ENCODE results near the gene PDCD4. TPM values are rescaled to one million over a fixed set of nuclear protein-coding genes. Genes with fewer than 3 reads are reported as not detected.
A peak's percentile ranks its signal among the peaks of the same experiment; 100 is the strongest.

Gene PDCD4
- polyA plus RNA-seq, 3 donors: 186 to 250 (median 231) TPM

DNA sequence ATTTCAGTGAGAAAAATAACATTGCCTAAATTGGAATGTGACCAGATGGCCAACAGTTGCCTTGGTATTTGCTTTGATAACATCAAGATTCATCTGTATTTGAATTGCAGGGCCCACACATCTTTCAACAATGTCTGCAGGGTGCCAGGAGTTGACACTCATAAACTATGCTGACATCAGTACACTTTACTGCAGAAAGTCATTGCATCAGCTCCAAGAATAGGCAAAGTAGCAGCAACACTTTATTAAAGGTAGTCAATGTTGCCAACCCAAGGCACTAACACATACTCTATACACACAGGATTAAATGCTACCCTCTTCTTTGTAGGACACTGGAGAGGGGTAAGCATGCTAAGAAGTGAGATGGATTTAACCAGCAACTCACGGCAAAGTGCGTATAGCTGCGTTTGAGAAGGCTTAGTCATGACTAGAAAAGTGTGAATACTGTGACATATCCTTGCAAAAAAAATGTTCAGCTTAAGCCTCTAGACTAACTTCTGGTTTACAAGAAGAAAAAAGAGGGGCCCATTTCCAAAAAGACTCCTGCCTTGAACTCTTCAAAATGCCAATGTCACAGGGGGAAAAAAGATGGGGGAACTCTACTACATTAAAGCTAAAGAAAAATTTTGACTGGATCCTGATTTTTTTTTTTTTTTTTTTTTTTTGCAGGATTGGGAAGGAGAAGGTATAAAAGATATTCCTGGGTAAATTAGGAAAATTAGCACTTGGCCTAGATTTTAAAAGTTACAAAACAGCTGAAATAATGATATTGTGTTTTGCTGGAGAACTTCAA lies 45.0 kb downstream of the PDCD4 start:
- no peak for DNase-seq

DNA sequence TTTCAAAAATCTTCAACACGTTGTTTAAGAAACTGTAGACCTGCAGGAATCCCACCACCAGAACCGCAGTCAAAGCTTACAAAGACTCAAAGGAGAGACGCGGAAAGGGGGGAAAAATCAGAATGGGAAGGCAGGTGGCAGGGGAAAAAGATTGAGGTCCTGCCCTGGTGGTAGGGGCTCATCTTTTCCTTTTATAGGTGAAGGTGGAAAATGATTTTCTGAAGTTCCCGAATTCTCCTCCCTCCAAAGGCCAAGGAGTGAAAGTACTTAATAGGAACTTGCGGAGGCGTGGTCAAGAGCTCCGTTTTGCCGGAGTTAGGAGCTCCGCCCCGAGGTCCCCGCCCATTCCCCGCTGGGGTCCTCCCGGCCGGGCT lies 46.5 kb downstream of the PDCD4 start:
- peak; percentile 96 for DNase-seq

DNA sequence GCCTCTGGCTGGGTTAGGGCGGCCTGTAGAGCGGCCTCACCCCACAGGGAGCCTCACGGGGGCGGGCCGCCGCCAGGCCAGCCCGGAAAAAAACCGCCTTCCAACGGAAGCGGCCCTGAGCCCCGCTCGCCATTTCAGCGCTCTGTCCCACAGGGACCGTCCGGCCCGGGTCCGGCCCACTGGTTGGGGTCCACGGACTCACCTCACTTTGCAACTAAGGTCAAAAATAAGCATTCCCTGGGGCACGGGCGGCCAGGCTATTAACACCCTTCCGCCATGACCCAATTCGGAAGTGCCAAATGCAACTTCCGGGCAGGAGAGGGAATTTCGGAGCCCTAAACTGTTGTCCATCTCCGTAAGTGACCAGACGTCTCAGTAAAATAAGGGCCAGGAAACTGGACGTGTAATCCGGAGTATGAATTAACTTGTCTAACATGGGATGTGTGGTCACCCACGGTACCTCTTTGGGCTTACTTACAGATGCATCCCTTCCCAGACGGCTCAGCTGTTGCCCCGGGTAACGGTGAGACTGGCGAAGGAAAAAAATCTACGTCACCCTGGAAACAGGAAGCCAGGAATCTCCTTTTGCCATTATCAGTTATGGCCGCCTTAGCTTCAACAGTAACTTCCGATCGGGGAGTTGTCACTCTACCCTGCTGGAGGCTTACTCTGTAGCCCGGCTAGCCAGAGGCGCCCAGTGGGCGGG lies 47.1 kb downstream of the PDCD4 start, which contains the start of gene BBIP1:
Gene BBIP1, minus strand, starts transcription at position 538 of the 706 bp plus-strand sequence. CDS start 1,023 bp downstream, outside the sequence.
- peak; percentile 100 for DNase-seq

DNA sequence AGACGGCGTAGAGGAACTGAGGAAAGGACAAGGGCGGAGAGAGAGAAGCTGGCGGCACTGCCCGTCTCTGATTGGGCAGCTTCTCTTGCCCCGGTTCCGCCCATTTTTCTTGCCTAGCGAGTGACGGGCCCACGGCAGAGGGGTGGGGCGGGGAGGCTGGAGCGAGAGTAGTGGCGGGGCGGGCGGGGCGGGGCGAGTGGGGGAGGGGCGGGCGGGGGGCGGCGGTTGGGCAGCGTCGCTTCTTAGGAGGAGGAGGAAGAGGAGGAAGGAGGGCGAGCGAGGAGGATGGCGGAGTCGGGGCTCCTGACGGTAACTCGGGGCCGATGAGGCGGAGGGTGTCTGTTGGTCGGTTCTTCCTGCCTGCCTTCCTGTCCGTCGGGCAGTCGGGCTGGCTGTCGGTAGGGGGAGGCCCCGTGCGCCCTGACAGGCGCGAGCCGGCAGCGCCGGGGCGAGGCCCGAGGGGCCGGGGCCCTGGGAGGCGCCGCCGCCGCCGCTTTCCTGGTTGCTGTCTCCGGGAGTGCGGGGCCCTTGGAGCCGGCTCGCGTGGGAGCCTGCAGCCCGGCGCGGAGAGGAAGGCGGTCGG lies 47.7 kb downstream of the PDCD4 start, which contains the start of gene SHOC2:
Gene SHOC2, plus strand, starts transcription at position 256 of the 583 bp plus-strand sequence. CDS start 44,755 bp downstream, outside the sequence.
- no peak for DNase-seq

DNA sequence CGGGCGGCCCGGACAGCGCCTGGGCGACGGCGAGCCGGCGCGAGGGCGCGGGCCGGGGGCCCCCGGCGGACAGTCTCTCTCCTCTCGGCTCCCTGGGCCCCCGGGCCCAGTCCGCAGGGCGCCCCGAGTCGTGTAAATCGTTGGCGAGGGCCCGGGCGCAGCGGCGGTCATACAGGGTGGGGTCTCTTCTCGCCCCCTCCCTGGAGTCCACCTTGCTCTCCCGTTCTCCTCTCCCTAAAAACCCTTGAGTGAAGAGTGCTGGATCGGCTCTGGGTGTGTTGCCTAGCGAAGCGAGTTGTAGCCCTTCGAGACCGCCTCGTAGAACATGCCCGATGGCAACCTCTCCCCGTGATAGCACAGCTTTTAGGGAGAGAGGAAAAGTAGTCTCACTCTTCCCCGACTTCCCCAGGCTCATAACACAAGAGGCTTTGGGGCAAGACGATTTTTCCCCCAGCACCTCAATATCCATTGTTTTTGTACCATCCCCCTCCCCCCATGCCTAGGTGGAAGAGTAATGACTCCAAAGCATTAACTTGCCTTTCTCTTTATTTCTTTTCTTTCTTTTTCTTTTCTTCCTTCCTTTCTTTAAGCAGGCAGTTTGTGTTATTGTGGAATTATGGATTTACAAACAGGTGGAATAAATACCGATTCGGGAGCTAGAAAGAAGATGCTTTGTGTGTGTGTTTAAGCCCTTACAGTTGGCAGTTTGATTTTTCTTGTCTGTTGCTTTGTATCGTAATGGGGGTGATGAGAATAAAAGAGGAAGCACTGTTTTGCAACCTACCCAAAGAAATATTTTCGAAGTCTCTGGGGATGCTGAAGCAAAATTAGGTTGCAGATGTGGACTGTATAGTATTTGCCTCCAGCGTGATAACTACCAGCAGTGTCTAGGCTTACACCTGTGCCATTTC lies 48.5 kb downstream of the PDCD4 start:
- DNase-seq: peak; percentile 49

DNA sequence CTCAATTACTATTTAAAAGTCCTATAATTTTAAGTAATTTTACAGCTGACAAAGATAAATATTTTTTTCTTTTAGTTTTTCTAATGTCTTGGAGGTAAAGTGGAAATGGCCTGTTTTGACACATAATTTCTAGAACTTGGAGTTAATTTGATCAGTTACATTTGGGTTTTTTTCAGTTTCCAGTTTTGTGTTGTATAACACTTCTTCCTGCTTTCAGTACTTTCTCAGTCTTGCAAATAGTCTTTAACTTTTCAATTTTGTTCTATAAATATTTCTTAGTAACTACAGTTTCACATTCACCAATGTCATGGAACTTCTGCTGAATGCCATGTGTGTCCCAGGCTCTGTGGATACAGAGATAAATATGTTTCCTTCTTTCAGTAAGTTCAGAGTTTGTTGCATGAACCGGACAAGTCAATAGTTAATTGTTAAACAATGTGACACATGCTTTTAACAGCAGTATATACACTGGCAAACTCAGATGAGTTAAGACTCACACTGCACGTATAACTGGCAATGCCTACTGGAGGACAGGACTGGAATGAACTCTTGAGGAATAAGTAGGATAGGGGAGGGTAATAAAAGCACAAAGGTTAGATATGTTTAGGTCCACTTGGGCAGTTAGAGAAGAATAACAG lies 52.2 kb downstream of the PDCD4 start:
- no peak for DNase-seq

DNA sequence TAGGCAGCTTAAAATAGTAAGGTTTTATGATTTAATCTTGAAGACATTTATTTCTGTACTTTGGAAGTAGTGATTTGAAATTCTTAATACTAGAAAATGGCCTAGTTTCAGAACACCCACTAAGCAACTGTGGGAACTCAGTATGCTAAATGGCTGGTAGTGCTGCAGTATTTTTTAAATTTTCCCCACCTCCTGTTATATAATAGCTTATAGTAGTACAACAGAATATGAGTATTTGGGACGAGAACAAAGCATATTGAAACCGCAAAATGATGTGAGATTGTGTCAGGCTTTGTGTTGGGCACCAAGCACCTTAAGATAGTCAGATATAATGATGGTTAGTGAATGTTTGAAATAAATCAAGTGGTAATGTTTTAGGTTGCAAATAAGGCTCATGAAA lies 55.7 kb downstream of the PDCD4 start:
- no peak for DNase-seq

DNA sequence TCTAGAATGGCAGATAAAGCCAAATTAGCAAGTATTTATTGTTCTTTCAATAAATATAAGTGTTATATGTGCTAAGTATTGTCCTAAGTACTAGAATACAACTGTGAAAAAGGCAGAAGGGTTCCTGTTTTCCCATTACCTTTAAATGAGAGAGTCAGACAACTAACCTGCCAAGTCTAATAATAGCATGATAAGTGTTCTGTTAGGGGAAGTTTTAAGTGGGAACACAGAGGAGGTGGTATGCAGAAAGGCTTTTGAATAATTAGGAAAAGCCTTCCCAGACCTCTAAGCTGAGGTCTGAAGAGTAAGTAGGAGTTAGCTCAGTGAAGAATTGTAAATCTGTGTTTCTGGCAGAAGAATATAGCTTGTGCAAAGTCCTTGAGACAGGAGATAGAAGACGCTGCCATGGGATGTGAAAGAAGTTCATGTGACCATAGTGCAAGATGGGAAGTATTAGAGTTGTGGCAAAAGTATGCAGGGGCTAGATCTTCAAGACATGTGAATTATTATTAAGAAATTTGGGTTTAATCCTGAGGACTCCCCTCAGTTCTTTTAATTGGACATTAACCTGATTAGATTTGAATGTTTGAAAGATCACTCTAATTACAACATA lies 60.1 kb downstream of the PDCD4 start:
- DNase-seq: no peak

DNA sequence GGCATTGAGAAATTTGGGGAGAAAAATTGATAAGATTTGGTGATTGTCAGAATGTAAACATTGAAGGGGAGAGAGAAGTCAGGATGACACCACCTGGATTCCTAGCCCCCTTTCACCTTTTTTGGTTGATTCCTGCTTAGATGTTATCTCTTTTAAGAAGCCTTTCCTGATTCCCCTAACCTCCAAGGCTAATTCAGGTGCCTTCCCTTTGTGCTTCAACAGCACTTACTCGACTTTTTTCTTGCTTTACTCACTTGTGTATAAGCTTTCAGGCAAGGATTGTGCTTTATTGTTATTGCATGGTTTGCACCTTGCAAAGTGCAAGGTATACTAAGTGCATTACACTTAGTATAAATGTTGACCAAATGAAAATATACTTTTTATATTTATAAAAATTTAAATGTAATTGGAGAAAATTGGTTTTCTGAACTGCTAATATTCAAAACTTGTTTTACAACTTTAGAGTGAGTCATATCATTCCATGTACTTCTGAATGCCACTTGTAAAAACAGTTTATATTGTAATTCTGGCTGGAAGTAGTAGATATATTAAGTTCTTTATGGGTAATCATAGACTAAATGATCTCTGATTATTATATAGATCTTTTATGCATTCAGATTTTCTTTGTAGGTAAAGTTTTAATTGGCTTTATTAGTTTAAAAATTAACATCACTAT lies 60.9 kb downstream of the PDCD4 start:
- DNase-seq: no peak

DNA sequence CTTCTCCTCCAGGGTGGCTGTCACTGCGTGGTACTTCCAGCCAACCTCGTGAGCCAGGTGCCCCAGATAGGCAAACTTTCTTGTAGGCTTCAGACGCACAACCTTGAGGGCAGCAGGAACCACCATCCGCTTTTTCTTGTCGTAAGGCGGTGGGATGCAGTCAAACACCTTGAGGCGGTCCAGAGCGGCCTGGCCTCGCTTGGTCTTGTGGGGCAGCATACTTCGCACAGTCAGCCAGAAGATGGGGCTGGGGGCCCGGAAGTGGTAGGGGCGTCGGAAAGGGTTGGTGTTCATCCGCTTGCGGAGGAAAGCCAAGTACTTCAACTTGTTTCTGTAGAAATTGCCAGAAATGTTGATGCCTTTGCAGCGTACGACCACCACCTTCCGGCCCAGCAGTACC lies 65.0 kb downstream of the PDCD4 start:
- DNase-seq: no peak

DNA sequence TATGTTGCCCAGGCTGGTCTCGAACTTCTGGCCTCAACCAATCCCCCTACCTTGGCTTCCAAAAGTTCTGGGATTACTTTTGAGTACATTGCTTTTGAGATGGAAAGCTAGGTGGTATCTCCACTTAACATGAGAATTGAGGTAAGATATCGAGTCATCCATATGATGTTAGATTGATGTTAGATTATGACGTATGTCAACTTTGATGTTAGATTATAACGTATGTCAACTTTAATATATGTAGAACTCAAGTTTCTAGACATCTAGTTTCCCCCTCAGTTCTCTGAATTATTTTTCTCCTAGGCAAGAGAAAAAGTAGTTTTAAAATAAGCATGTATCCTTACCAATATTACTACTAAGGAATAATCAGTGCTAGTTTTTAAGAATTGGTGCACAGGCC lies 67.7 kb downstream of the PDCD4 start:
- no peak for DNase-seq

DNA sequence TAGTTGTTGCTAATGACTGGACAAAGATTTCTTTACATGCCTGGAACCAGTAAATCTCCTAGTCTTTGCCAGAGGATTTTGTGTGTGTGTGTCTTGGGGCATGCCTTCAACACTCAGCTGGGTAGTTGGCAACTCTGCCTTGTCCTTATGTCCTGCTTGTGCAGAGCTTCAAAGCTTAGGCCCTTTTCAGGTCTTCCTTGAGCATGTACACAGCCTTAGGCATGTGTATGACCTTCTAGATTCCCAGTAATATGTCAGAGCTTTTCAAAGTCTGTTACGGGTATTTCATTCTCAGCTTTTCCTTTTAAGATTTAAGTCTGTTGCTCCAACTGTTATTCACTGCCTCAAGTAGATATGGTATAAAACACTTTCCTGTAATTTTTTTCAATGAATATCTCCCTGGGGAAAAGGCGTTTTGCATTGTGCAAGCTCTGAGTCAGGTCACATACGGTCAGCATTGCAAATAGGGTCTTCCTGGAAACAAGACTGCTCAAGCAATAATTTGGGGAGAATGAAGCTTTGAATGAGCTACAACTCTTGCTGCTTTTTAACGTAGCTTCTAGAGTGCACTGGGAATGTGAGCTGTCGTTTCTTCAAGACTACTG lies 73.2 kb downstream of the PDCD4 start:
- no peak for DNase-seq

DNA sequence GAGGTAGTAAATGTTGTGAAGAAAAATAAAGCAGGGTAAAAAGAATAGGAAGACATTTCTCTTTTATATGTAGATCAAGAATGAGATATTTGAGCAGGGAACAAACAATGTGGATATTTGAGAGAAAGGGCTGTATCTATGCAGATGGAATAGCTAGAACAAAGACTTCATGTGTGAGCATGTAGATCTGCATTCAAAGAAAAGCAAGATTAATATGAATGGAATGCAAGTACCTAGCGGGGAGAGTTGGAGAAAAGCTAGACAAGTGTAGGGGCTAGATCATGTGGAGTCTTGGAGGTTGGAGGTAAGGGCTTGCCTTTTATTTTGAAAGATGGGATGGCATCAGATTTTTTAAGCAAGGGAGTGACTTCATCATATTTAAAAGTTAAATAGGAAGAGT lies 74.8 kb downstream of the PDCD4 start:
- DNase-seq: no peak

DNA sequence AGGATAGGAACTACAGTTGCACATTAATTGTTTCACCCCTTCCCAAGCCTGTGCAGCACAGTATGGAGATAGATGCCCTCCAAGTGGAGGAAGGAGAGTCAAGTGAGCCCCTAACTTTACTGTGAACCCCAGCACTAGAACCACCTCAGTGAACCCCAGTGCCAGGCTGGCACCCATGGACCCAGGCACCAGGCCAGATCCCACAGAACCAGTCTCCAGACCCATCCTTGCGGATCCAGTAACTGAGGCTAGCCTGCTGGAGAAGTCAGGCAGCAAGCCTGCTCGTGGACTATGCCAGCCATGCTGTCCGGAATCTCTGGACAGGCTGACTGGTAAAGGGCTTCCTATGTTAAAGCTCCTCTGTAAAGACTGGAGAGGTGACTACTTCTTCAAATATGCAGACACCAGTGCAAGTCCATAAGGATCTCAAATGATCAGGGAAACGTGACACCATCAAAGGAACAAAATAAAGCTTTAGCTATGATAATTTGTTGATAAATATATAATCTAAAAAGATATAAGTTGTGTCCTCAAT lies 75.4 kb downstream of the PDCD4 start:
- DNase-seq: no peak

Other genes starting within 250 kb of the PDCD4 start
- 1 to 10 TPM; 4.5 to 8.3 (median 8.1) TPM for gene RBM20, start 227.6 kb upstream of the PDCD4 start, polyA plus RNA-seq (ENCODE audit: insufficient read length in 3 of 3)
- 10 to 100 TPM; 41.1 to 59.5 (median 53.2) TPM for gene BBIP1, start 47.3 kb downstream of the PDCD4 start, polyA plus RNA-seq (ENCODE audit: insufficient read length in 3 of 3)
- gene SHOC2, start 47.7 kb downstream of the PDCD4 start, polyA plus RNA-seq (ENCODE audit: insufficient read length in 3 of 3): 10 to 100 TPM; 31.6 to 35.7 (median 32.1) TPM
- 1 to 10 TPM; 2.7 TPM for gene ADRA2A, start 205.1 kb downstream of the PDCD4 start, polyA plus RNA-seq (ENCODE audit: insufficient read length in 3 of 3)

All from renal pelvis (tissue), 4 donors.